Peyer's patch (tissue), 4 donors: ENCODE measurements around the gene PYDC2. TPM values are rescaled to one million over a fixed set of nuclear protein-coding genes. Genes with fewer than 3 reads are reported as not detected.
"Not testable (repeated sequence)": the region's sequence is repeated elsewhere in the genome, so short reads cannot be mapped to it uniquely, and the experiment has no call there.

Experiments
- DNase-seq, 3 donors: peaks; one replicate each; pipeline ENCODE4 v3.0.0-alpha.2; 2017 to 2019
- H3K27ac ChIP-seq, 4 donors: fragments of 200-600 bp; sonication (generic); one replicate each; pipeline ENCODE4 v1.5.1; 2016 to 2019
- H3K27me3 ChIP-seq, 2 donors: fragments of 200-600 bp; sonication (generic); one replicate each; pipeline ENCODE4 v1.5.1; 2019
- H3K36me3 ChIP-seq, 3 donors: fragments of 200-600 bp; sonication (generic); one replicate each; pipeline ENCODE4 v1.5.1; 2016 to 2019
- H3K4me1 ChIP-seq, 4 donors: fragments of 200-600 bp; sonication (generic); one replicate each; pipeline ENCODE4 v1.5.1; 2016 to 2019
- H3K4me3 ChIP-seq, 4 donors: fragments of 200-600 bp; sonication (generic); 1 replicate in 3 of 4; 2 replicates in 1 of 4; pipeline ENCODE4 v1.5.1; 2016 to 2019; ENCODE audit warnings: mild to moderate bottlenecking in 1 of 4
- H3K9me3 ChIP-seq, 4 donors: fragments of 200-600 bp; sonication (generic); one replicate each; pipeline ENCODE4 v1.5.1; 2016 to 2019; ENCODE audit warnings: mild to moderate bottlenecking in 1 of 4
- CTCF ChIP-seq, 6 experiments: fragments of 450-650 bp in 4 of 6; fragments of 200-600 bp in 2 of 6; sonication (generic) in 1 of 6; IDR thresholded peaks; one replicate each; pipeline ENCODE4 v1.5.1; 2017 to 2019; ENCODE audit warnings: antibody characterized with exemption in 6 of 6, mild to moderate bottlenecking in 3 of 6, moderate library complexity in 1 of 6
- POLR2A ChIP-seq, 2 donors: fragments of 450-650 bp; IDR thresholded peaks; one replicate each; pipeline ENCODE4 v1.5.1; 2017; ENCODE audit warnings: antibody characterized with exemption in 2 of 2, mild to moderate bottlenecking in 2 of 2, moderate library complexity in 2 of 2
- total RNA-seq, 4 donors: library from RNA; depleted of rRNA; stranded (reverse); fragments of >200 nt; gene quantifications; one replicate each; pipeline ENCODE4 v1.1.0, GENCODE V29; 2016

PYDC2 gene
- total RNA-seq, 4 donors from 2014 or later = not detected

GRCh38 chr3:191470080-191470479, 9.1 kb downstream of the PYDC2 start:
- Histone ChIP-seq H3K4me3 (no peak overlapping the region), H3K27ac (no peak overlapping the region), H3K27me3 (no peaks in the 10 kb centered on the region), H3K36me3 (no peaks in the 10 kb centered on the region), H3K4me1 (no peaks in the 10 kb centered on the region), H3K9me3 (no peaks in the 10 kb centered on the region)
- no peak for DNase-seq
- no peak for TF ChIP-seq CTCF (IDR thresholded peaks at IDR 0.05)
- TF ChIP-seq POLR2A (IDR thresholded peaks at IDR 0.05) = no peak

- H3K4me1 ChIP-seq = no peaks in the 10 kb centered on the region
- H3K27ac ChIP-seq = no peak overlapping the region
- no peaks in the 10 kb centered on the region for H3K9me3 ChIP-seq
- H3K4me3 ChIP-seq = no peak overlapping the region
- DNase-seq = no peak
- H3K27me3 ChIP-seq = no peaks in the 10 kb centered on the region
- H3K36me3 ChIP-seq = no peaks in the 10 kb centered on the region
- TF ChIP-seq CTCF (IDR thresholded peaks at IDR 0.05) (no peak), POLR2A (IDR thresholded peaks at IDR 0.05) (no peak)
These were observed 9.6 kb downstream of the PYDC2 start for GRCh38 chr3:191470545-191470944.

- DNase-seq = no peak
- Histone ChIP-seq H3K4me1 (no peaks in the 10 kb centered on the region), H3K27ac (no peak overlapping the region), H3K4me3 (no peak overlapping the region), H3K27me3 (no peaks in the 10 kb centered on the region), H3K36me3 (no peaks in the 10 kb centered on the region), H3K9me3 (no peaks in the 10 kb centered on the region)
- TF ChIP-seq POLR2A (IDR thresholded peaks at IDR 0.05) (no peak), CTCF (IDR thresholded peaks at IDR 0.05) (no peak)
These were observed 12.8 kb downstream of the PYDC2 start for GRCh38 chr3:191473661-191474198.

GRCh38 chr3:191476066-191476772, 15.3 kb downstream of the PYDC2 start:
- no peak for TF ChIP-seq POLR2A (IDR thresholded peaks at IDR 0.05)
- no peak for TF ChIP-seq CTCF (IDR thresholded peaks at IDR 0.05)
- H3K27ac ChIP-seq = no peak overlapping the region
- DNase-seq = no peak
- no peaks in the 10 kb centered on the region for H3K9me3 ChIP-seq
- H3K36me3 ChIP-seq = no peaks in the 10 kb centered on the region
- H3K4me3 ChIP-seq = no peak overlapping the region
- H3K4me1 ChIP-seq = no peaks in the 10 kb centered on the region
- no peaks in the 10 kb centered on the region for H3K27me3 ChIP-seq

GRCh38 chr3:191483994-191484393, 23.0 kb downstream of the PYDC2 start:
- H3K9me3 ChIP-seq, H3K4me1 ChIP-seq, H3K27ac ChIP-seq, H3K4me3 ChIP-seq, H3K36me3 ChIP-seq, DNase-seq, H3K27me3 ChIP-seq: not testable (repeated sequence)

GRCh38 chr3:191484461-191484860, 23.5 kb downstream of the PYDC2 start:
- TF ChIP-seq POLR2A (IDR thresholded peaks at IDR 0.05) (no peak), CTCF (IDR thresholded peaks at IDR 0.05) (no peak)
- no peaks in the 10 kb centered on the region for H3K27me3 ChIP-seq
- no peaks in the 10 kb centered on the region for H3K9me3 ChIP-seq
- H3K27ac ChIP-seq = no peak overlapping the region
- no peak overlapping the region for H3K4me3 ChIP-seq
- no peak for DNase-seq
- no peaks in the 10 kb centered on the region for H3K4me1 ChIP-seq
- H3K36me3 ChIP-seq = no peaks in the 10 kb centered on the region
